Cardiac fibroblast (primary cell): ENCODE measurements around the gene MXRA7.
A peak's percentile ranks its signal among the peaks of the same experiment; 100 is the strongest.
"Not testable (repeated sequence)": the region's sequence is repeated elsewhere in the genome, so short reads cannot be mapped to it uniquely, and the experiment has no call there.

Source experiments
- DNase-seq, 2 donors: peaks; one replicate each; pipeline versions ENCODE4 v3.0.0 to v3.0.0-alpha.2; 2010; ENCODE audit warnings: low read depth in 2 of 2
- H3K4me3 ChIP-seq, 2 donors: replicated peaks in 1 of 2; 1 replicate in 1 of 2; 2 replicates in 1 of 2; pipeline ENCODE4 v1.5.1; 2011; ENCODE audit warnings: low read depth in 2 of 2, low read length in 2 of 2, mild to moderate bottlenecking in 2 of 2, moderate library complexity in 1 of 2
- TF ChIP-seq, protein P1 (sequence below): IDR thresholded peaks from one replicate; pipeline ENCODE4 v1.5.1; 2011; ENCODE audit warnings: low read depth, mild to moderate bottlenecking, low read length, inconsistent platforms

The MXRA7 gene

GRCh38 chr17:76714336-76714735, 3.6 kb upstream of the MXRA7 start:
- TF ChIP-seq, protein P1, sequence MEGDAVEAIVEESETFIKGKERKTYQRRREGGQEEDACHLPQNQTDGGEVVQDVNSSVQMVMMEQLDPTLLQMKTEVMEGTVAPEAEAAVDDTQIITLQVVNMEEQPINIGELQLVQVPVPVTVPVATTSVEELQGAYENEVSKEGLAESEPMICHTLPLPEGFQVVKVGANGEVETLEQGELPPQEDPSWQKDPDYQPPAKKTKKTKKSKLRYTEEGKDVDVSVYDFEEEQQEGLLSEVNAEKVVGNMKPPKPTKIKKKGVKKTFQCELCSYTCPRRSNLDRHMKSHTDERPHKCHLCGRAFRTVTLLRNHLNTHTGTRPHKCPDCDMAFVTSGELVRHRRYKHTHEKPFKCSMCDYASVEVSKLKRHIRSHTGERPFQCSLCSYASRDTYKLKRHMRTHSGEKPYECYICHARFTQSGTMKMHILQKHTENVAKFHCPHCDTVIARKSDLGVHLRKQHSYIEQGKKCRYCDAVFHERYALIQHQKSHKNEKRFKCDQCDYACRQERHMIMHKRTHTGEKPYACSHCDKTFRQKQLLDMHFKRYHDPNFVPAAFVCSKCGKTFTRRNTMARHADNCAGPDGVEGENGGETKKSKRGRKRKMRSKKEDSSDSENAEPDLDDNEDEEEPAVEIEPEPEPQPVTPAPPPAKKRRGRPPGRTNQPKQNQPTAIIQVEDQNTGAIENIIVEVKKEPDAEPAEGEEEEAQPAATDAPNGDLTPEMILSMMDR: no peak
- no peak for DNase-seq
- H3K4me3 ChIP-seq: no peak overlapping the region

DNA sequence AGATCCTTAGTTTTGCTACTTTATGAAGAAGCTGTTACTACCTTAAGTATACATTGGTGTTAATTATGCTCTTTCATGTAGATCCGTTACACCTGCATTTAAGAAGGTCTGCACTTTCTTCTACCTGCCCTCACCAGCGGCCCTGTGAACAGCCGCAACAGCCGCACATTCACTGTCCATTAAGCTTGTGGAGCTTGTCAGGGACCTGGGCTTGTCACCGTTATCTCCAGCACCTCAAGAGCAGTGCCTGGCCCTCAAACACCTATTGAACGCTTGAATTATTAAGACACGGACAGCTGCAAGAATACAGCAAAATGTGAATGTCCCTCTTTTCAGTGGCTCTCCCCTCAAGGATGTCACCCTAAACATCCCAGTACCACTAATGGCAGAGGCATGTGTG, 3.0 kb upstream of the MXRA7 start:
- no peak overlapping the region for H3K4me3 ChIP-seq
- no peak for DNase-seq
- TF ChIP-seq, protein P1: no peak

DNA sequence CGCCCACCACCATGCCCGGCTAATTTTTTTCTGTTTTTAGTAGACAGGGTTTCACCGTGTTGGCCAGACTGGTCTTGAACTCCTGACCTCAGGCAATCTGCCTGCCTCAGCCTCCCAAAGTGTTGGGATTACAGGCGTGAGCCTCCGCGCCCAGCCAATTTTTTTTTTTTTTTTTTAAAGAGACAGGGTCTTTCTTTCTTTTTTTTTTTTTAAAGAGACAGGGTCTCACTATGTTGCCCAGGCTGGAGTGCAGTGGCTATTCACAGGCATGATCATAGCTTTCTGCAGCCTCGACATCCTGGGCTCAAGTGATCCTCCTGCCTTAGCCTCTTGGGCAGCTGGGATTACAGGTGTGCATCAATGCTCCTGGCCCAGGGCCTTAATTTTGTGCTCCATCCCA, 1.6 kb upstream of the MXRA7 start:
- DNase-seq, H3K4me3 ChIP-seq: not testable (repeated sequence)

DNA sequence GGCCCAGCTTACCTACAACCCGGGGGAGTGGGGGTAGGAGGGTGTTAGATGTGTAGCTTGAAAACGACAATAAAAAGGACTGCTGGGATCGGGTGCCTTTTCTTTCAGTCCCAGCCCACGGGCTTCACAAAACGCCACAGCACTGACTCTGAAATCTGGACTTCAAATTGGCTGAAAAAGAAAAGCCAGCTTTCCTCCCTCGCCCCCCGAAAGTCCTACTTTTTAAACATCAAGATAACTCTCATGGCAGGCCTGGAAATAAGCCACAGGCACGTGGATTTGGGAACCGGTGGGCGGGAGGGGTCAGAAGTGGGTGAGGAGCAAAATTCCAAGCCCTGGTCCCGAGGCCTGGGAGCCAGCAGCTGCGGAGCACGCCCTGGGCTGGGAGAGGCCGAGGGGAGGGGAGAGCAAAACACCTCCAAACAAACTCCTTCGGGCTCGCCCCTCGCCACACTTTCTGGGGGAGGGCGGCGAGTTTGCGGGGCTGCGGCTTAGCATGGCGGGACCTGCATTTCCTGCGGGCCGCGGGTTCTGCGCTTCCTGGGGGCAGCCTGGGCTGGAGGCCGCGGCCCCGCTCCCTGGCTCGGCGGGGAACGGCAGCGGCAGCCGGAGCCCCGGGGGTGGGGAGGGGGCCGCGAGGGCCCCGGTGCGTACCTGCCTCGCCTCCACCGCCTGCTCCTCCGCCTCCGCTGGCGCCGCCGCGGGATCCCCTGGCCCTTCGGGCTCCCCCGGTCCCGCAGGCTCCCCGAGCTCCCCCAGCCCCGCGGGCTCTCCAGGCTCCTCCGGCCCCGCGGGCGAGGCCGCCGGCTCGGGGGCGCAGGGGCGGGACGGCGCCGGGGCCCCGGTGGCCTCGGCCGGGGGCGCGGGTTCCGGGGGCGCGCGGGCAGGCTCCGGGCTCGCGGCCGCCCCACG, 558 bp downstream of the MXRA7 start:
- H3K4me3 ChIP-seq: peak overlapping the region; percentile 70 to 75
- DNase-seq: peak in 1 of 2 donors; percentile 56

GRCh38 chr17:76709077-76709950, 1.5 kb downstream of the MXRA7 start:
- H3K4me3 ChIP-seq: peak overlapping the region; percentile 70 to 75
- peak; percentile 96 to 97 for DNase-seq
- TF ChIP-seq, protein P1: no peak

- H3K4me3 ChIP-seq: peak overlapping the region in 1 of 2 donors; percentile 70
- TF ChIP-seq, protein P1: peak; percentile 63
- peak; percentile 31 to 33 for DNase-seq
Observed at GRCh38 chr17:76707985-76708807, 2.6 kb downstream of the MXRA7 start.

- TF ChIP-seq, protein P1: no peak
- no peak overlapping the region for H3K4me3 ChIP-seq
- DNase-seq: no peak
Observed at GRCh38 chr17:76706817-76707216, 3.9 kb downstream of the MXRA7 start.
